HG03469 (cell line): Measurements from ENCODE around the gene WLS.
"Not testable (repeated sequence)": the region's sequence is repeated elsewhere in the genome, so short reads cannot be mapped to it uniquely, and the experiment has no call there.

ENCODE experiments used
- ATAC-seq: cut with Tn5 transposase; IDR thresholded peaks from one replicate; pipeline ENCODE4 v1.9.1; 2021; ENCODE audit warnings: mild to moderate bottlenecking, moderate library complexity, moderate number of reproducible peaks; ENCODE audit not compliant: unreplicated experiment

WLS gene

GRCh38 chr1:68232289-68233148 is at the start of gene WLS:
TSS of gene WLS (minus strand) at chr1:68232523. CDS start at chr1:68232299, 224 bp downstream.
- no peak for ATAC-seq

GRCh38 chr1:68280286-68280685 is 48.0 kb upstream of the WLS start:
- ATAC-seq: no peak

- no peak for ATAC-seq
These were observed 47.5 kb upstream of the WLS start for GRCh38 chr1:68279846-68280245.

GRCh38 chr1:68278221-68278620 is 45.9 kb upstream of the WLS start:
- no peak for ATAC-seq

GRCh38 chr1:68276448-68276847 is 44.1 kb upstream of the WLS start:
- no peak for ATAC-seq

- no peak for ATAC-seq
These were observed 41.2 kb upstream of the WLS start for GRCh38 chr1:68273530-68273929.

- ATAC-seq: no peak
These were observed 39.3 kb upstream of the WLS start for GRCh38 chr1:68271596-68271995.

GRCh38 chr1:68270951-68271350 is 38.6 kb upstream of the WLS start:
- ATAC-seq: no peak

GRCh38 chr1:68269637-68270430 is 37.5 kb upstream of the WLS start:
- ATAC-seq: no peak

GRCh38 chr1:68268896-68269483 is 36.7 kb upstream of the WLS start:
- ATAC-seq: no peak

- ATAC-seq: not testable (repeated sequence)
These were observed 24.5 kb upstream of the WLS start for GRCh38 chr1:68256824-68257223.

- ATAC-seq: no peak
These were observed 23.0 kb upstream of the WLS start for GRCh38 chr1:68255301-68255700.

- ATAC-seq: no peak
These were observed 22.4 kb upstream of the WLS start for GRCh38 chr1:68254667-68255226.

- ATAC-seq: no peak
These were observed 4.7 kb upstream of the WLS start for GRCh38 chr1:68237040-68237439.

- ATAC-seq: no peak
These were observed 1.8 kb upstream of the WLS start for GRCh38 chr1:68234094-68234493.

GRCh38 chr1:68233202-68233601 is 879 bp upstream of the WLS start:
- ATAC-seq: no peak

GRCh38 chr1:68231627-68232288 is 565 bp downstream of the WLS start:
- ATAC-seq: no peak

- ATAC-seq: no peak
These were observed 1.3 kb downstream of the WLS start for GRCh38 chr1:68230901-68231626.

- ATAC-seq: no peak
These were observed 1.9 kb downstream of the WLS start for GRCh38 chr1:68230484-68230802.
